PC-9 (cell line): ENCODE results near the gene NBEA. TPM values are rescaled to one million over a fixed set of nuclear protein-coding genes. Genes with fewer than 3 reads are reported as not detected.

Experiments
- BruUV-seq: library from RNA; stranded (reverse); fragments of 400-500 nt; replicated peaks from 2 replicates; lab custom pipeline; 2021; lab: Mats Ljungman, UMichigan
- CTCF ChIA-PET: fragments of 300-600 bp; sonication (Branson Sonifier 250); formaldehyde crosslinking; loops from one replicate; lab custom pipeline; 2022; ENCODE audit warnings: antibody characterized with exemption; lab: Charles Lee
- POLR2A ChIA-PET: fragments of 300-600 bp; sonication (Branson Sonifier 250); formaldehyde crosslinking; loops from one replicate; lab custom pipeline; 2022; ENCODE audit warnings: antibody characterized with exemption; ENCODE audit not compliant: unreplicated experiment; lab: Charles Lee
- DNase-seq, 2 experiments: peaks; one replicate each; pipeline versions ENCODE4 v3.0.0 to v3.0.0-alpha.2; 2015 to 2022; ENCODE audit warnings: mixed read lengths in 1 of 2
- H2AFZ ChIP-seq: fragments of 200-600 bp; sonication (generic); 2 replicates; pipeline ENCODE4 v1.8.1; 2017; ENCODE audit warnings: antibody characterized with exemption
- H3F3A ChIP-seq: fragments of 200-600 bp; sonication (generic); 2 replicates; pipeline ENCODE4 v1.8.1; 2017; ENCODE audit warnings: antibody characterized with exemption, mild to moderate bottlenecking, low read depth; ENCODE audit not compliant: insufficient read depth
- H3K27ac ChIP-seq: fragments of 200-600 bp; sonication (generic); 2 replicates; pipeline ENCODE4 v1.6.1; 2016; ENCODE audit warnings: mixed run types
- H3K27me3 ChIP-seq: fragments of 200-600 bp; sonication (generic); 2 replicates; pipeline ENCODE4 v1.6.1; 2016; ENCODE audit warnings: low read depth, mixed run types; ENCODE audit not compliant: insufficient read depth
- H3K36me3 ChIP-seq: fragments of 200-600 bp; sonication (generic); 2 replicates; pipeline ENCODE4 v1.6.1; 2016; ENCODE audit warnings: low read depth, mixed run types
- H3K4me1 ChIP-seq: fragments of 200-600 bp; sonication (generic); replicated peaks from 2 replicates; pipeline ENCODE4 v1.6.1; 2016; ENCODE audit warnings: mixed run types; ENCODE audit not compliant: insufficient read depth
- H3K4me2 ChIP-seq: fragments of 200-600 bp; sonication (generic); 2 replicates; pipeline ENCODE4 v1.6.1; 2017; ENCODE audit warnings: mixed run types
- H3K4me3 ChIP-seq: fragments of 200-600 bp; sonication (generic); 2 replicates; pipeline ENCODE4 v1.6.1; 2016; ENCODE audit warnings: mixed run types
- H3K79me2 ChIP-seq: fragments of 200-600 bp; sonication (generic); 2 replicates; pipeline ENCODE4 v1.6.1; 2017; ENCODE audit warnings: low read depth, mixed run types
- H3K9me2 ChIP-seq: fragments of 200-600 bp; sonication (generic); 2 replicates; pipeline ENCODE4 v1.8.1; 2017; ENCODE audit warnings: mild to moderate bottlenecking; ENCODE audit not compliant: insufficient read depth
- H3K9me3 ChIP-seq: fragments of 200-600 bp; sonication (generic); 2 replicates; pipeline ENCODE4 v1.8.1; 2016; ENCODE audit warnings: low read depth; ENCODE audit not compliant: insufficient read depth
- H4K20me1 ChIP-seq: fragments of 200-600 bp; sonication (generic); 2 replicates; pipeline ENCODE4 v1.8.1; 2017; ENCODE audit not compliant: insufficient read depth
- EZH2 ChIP-seq: fragments of 200-600 bp; sonication (generic); IDR thresholded peaks from 2 replicates; pipeline ENCODE4 v1.8.0; 2017; ENCODE audit warnings: antibody characterized with exemption, low read depth
- intact Hi-C: fragments of 100-400 bp; cut with micrococcal nuclease; formaldehyde crosslinking; loops from one replicate; pipeline ENCODE4 v1.10.0; 2022; ENCODE audit not compliant: unreplicated experiment
- total RNA-seq: library from RNA; stranded (reverse); gene quantifications from 2 replicates; pipeline ENCODE4 v1.2.3, GENCODE V29; 2021
- TF ChIP-seq, protein P1 (sequence below): fragments of 200-600 bp; sonication (generic); conservative IDR thresholded peaks from 2 replicates; pipeline ENCODE4 v1.6.1; 2017; ENCODE audit warnings: mixed run types, antibody characterized with exemption, mild to moderate bottlenecking, moderate library complexity

Gene NBEA
- total RNA-seq, 1 experiment from 2014 or later = 4.0 TPM

- peak overlapping the region; percentile 46 for H3K4me2 ChIP-seq
- TF ChIP-seq EZH2 = no peak
- TF ChIP-seq, protein P1, sequence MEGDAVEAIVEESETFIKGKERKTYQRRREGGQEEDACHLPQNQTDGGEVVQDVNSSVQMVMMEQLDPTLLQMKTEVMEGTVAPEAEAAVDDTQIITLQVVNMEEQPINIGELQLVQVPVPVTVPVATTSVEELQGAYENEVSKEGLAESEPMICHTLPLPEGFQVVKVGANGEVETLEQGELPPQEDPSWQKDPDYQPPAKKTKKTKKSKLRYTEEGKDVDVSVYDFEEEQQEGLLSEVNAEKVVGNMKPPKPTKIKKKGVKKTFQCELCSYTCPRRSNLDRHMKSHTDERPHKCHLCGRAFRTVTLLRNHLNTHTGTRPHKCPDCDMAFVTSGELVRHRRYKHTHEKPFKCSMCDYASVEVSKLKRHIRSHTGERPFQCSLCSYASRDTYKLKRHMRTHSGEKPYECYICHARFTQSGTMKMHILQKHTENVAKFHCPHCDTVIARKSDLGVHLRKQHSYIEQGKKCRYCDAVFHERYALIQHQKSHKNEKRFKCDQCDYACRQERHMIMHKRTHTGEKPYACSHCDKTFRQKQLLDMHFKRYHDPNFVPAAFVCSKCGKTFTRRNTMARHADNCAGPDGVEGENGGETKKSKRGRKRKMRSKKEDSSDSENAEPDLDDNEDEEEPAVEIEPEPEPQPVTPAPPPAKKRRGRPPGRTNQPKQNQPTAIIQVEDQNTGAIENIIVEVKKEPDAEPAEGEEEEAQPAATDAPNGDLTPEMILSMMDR = no peak
- intact Hi-C loops = loop anchor here (2.0 kb wide), 1 partner anchor 57 kb away; no protein-coding TSS in a partner anchor
- H3K79me2 ChIP-seq = no peaks in the 10 kb centered on the region
- peak; percentile 56 to 97 for DNase-seq
- H3K9me3 ChIP-seq = no peaks in the 10 kb centered on the region
- peaks cover 46% of the 10 kb centered on the region for H3K4me1 ChIP-seq
- H2AFZ ChIP-seq = no peak overlapping the region
- no peaks in the 10 kb centered on the region for H3K9me2 ChIP-seq
- BruUV-seq = no TSS peak
- H3K4me3 ChIP-seq = no peak overlapping the region
- H3F3A ChIP-seq = peaks cover 22% of the 10 kb centered on the region
- no peaks in the 10 kb centered on the region for H3K27me3 ChIP-seq
- peak overlapping the region; percentile 46; the same call in 1 of the 2 replicates for H3K27ac ChIP-seq
- H4K20me1 ChIP-seq = no peaks in the 10 kb centered on the region
- POLR2A ChIA-PET = interaction anchor here (0.5 to 0.8 kb wide), 3 partner anchors 56 to 770 kb away, joined by 4 to 6 read pairs (median 5); no protein-coding TSS in a partner anchor
- CTCF ChIA-PET = interaction anchor here (0.5 to 0.8 kb wide), 2 partner anchors 506 to 507 kb away, joined by 3 to 4 read pairs; no protein-coding TSS in a partner anchor
- no peaks in the 10 kb centered on the region for H3K36me3 ChIP-seq
These were observed 774.1 kb downstream of the NBEA start for GRCh38 chr13:35716186-35716585.

DNA sequence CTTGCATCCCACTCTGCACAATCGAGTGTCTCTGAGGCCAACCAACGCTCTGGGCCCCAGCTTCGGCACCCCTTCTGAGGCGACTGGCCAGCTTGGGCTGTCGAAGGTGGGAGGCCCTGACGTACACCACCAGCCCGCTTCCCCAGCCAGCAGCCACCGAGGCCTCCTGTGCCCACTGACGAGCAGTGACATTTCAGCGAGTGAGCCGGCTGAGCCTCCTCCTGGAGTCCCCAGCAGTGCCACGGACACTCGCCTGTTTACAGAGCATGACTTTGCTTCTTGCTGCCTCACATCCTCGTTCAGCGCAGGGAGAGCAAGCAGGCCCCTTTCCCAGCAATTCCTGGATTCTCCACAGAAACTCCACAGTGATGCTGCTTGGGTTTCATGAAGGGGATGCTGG is 774.7 kb downstream of the NBEA start:
- intact Hi-C loops = loop anchor here (2.0 kb wide), 1 partner anchor 56 kb away; no protein-coding TSS in a partner anchor
- Histone ChIP-seq H3K4me2 (peak overlapping the region; percentile 46), H3K27me3 (no peaks in the 10 kb centered on the region), H3K79me2 (no peaks in the 10 kb centered on the region), H3K27ac (no peak overlapping the region), H3K4me1 (peaks cover 46% of the 10 kb centered on the region), H3K36me3 (no peaks in the 10 kb centered on the region), H3F3A (peaks cover 22% of the 10 kb centered on the region), H2AFZ (no peak overlapping the region), H4K20me1 (no peaks in the 10 kb centered on the region), H3K9me2 (no peaks in the 10 kb centered on the region), H3K4me3 (no peak overlapping the region), H3K9me3 (no peaks in the 10 kb centered on the region)
- CTCF ChIA-PET = interaction anchor here (0.8 kb wide), 1 partner anchor 506 kb away, joined by 4 read pairs; no protein-coding TSS in a partner anchor
- POLR2A ChIA-PET = interaction anchor here (0.8 kb wide), 1 partner anchor 55 kb away, joined by 6 read pairs; no protein-coding TSS in a partner anchor
- no peak for DNase-seq
- TF ChIP-seq, protein P1 = no peak
- no peak for TF ChIP-seq EZH2
- no TSS peak for BruUV-seq

DNA sequence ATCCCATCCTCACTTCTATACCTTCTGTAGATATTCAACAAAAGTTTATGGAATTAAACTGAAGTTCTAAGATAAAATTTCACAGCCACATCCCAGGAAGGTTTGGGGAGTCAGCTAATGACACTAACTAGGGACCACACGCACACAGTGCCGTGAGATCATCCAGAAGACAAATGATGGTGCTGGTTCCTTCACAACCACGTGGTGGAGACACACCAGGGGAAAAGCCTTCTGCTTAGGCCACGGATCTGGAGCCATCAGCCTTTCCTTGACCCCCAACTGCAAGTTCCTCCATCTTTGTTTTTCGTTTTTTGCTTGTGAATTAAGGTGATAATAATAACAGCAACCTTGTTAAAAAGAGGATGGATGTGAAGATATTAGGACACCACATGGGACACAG is 776.0 kb downstream of the NBEA start:
- Histone ChIP-seq H3K27ac (no peak overlapping the region), H3K4me1 (peaks cover 39% of the 10 kb centered on the region), H2AFZ (no peak overlapping the region), H3K4me2 (no peak overlapping the region), H3K36me3 (no peaks in the 10 kb centered on the region), H3K27me3 (no peaks in the 10 kb centered on the region), H3K79me2 (no peaks in the 10 kb centered on the region), H3K9me3 (no peaks in the 10 kb centered on the region), H4K20me1 (no peaks in the 10 kb centered on the region), H3F3A (peaks cover 22% of the 10 kb centered on the region), H3K9me2 (no peaks in the 10 kb centered on the region), H3K4me3 (no peak overlapping the region)
- ChIA-PET CTCF (no interaction called here), POLR2A (no interaction called here)
- TF ChIP-seq, protein P1 = no peak
- no peak for TF ChIP-seq EZH2
- BruUV-seq = no TSS peak
- DNase-seq = no peak
- intact Hi-C loops = no loop called here
